CD4-positive, CD25-positive, alpha-beta regulatory T cell (primary cell): Measurements from ENCODE around the gene POLR1A. TPM values are rescaled to one million over a fixed set of nuclear protein-coding genes. Genes with fewer than 3 reads are reported as not detected.
A peak's percentile ranks its signal among the peaks of the same experiment; 100 is the strongest.

Experiments used
- ATAC-seq, 2 donors: fragments of 150-1000 bp; cut with Tn5 transposase; one replicate each; pipeline ENCODE4 v1.10.0; 2021; ENCODE audit warnings: low read depth in 2 of 2, moderate number of reproducible peaks in 2 of 2, moderate library complexity in 1 of 2
- DNase-seq, 3 donors: peaks; one replicate each; pipeline versions ENCODE4 v3.0.0 to v3.0.0-alpha.2; 2012 to 2022; ENCODE audit warnings: mixed read lengths in 1 of 3
- H3K27ac ChIP-seq: one replicate; pipeline ENCODE4 v1.7.0; 2013; ENCODE audit warnings: mild to moderate bottlenecking, low read length; ENCODE audit not compliant: insufficient read depth, poor library complexity, severe bottlenecking
- H3K27me3 ChIP-seq: one replicate; pipeline ENCODE4 v1.7.0; 2013; ENCODE audit warnings: low read length; ENCODE audit not compliant: control insufficient read depth, insufficient read depth
- H3K36me3 ChIP-seq: one replicate; pipeline ENCODE4 v1.7.0; 2013; ENCODE audit warnings: mild to moderate bottlenecking, low read length, moderate library complexity; ENCODE audit not compliant: control insufficient read depth, insufficient read depth
- H3K4me1 ChIP-seq: 2 replicates; pipeline ENCODE4 v1.7.0; 2013; ENCODE audit warnings: mild to moderate bottlenecking, low read length; ENCODE audit not compliant: insufficient read depth, control insufficient read depth, poor library complexity, severe bottlenecking
- H3K4me3 ChIP-seq: one replicate; pipeline ENCODE4 v1.7.0; 2013; ENCODE audit warnings: low read depth, mild to moderate bottlenecking, low read length, moderate library complexity
- H3K9me3 ChIP-seq, 2 experiments: 1 replicate in 1 of 2; 2 replicates in 1 of 2; pipeline ENCODE4 v1.7.0; 2013; ENCODE audit warnings: low read length in 2 of 2, mild to moderate bottlenecking in 1 of 2, moderate library complexity in 1 of 2; ENCODE audit not compliant: control insufficient read depth in 2 of 2
- H3K27ac Mint-ChIP-seq, 3 donors: one replicate each; pipeline ENCODE4 v1.8.0; 2020 to 2022; ENCODE audit warnings: mild to moderate bottlenecking in 3 of 3, mixed read lengths in 3 of 3, moderate library complexity in 2 of 3
- H3K27me3 Mint-ChIP-seq: one replicate; pipeline ENCODE4 v1.8.0; 2022; ENCODE audit warnings: mild to moderate bottlenecking, mixed read lengths
- H3K36me3 Mint-ChIP-seq: one replicate; pipeline ENCODE4 v1.8.0; 2020; ENCODE audit warnings: mixed read lengths
- H3K4me1 Mint-ChIP-seq, 4 donors: one replicate each; pipeline ENCODE4 v1.8.0; 2020 to 2022; ENCODE audit warnings: mixed read lengths in 4 of 4, mild to moderate bottlenecking in 1 of 4
- H3K4me3 Mint-ChIP-seq, 4 donors: one replicate each; pipeline ENCODE4 v1.8.0; 2020 to 2022; ENCODE audit warnings: mild to moderate bottlenecking in 4 of 4, mixed read lengths in 4 of 4, moderate library complexity in 3 of 4
- H3K9me3 Mint-ChIP-seq, 7 donors: one replicate each; pipeline ENCODE4 v1.8.0; 2020 to 2022; ENCODE audit warnings: mixed read lengths in 7 of 7, mild to moderate bottlenecking in 3 of 7, moderate library complexity in 2 of 7
- polyA plus RNA-seq, 4 donors: library from polyadenylated mRNA; unstranded; fragments of 300-500 nt; fragmentation: Illumina TruSeq; gene quantifications; one replicate each; pipeline ENCODE4 v1.2.3, GENCODE V29; 2021
- total RNA-seq: library from RNA; stranded (reverse); gene quantifications from one replicate; pipeline ENCODE4 v1.2.3, GENCODE V29; 2022

POLR1A gene
- total and polyA plus RNA-seq, 5 donors from 2014 or later, result 1.3 to 23.9 (median 2.5) TPM

- no peak for ATAC-seq
- Histone ChIP-seq H3K36me3 (no peaks in the 10 kb centered on the region), H3K4me1 (no peaks in the 10 kb centered on the region), H3K27ac (no peak overlapping the region), H3K4me3 (no peak overlapping the region), H3K9me3 (no peaks in the 10 kb centered on the region), H3K27me3 (no peaks in the 10 kb centered on the region)
- H3K27me3 Mint-ChIP-seq, result peaks cover 15% of the 10 kb centered on the region
- H3K36me3 Mint-ChIP-seq, result no peaks in the 10 kb centered on the region
- no peak overlapping the region for H3K4me3 Mint-ChIP-seq
- no peak overlapping the region for H3K27ac Mint-ChIP-seq
- no peaks in the 10 kb centered on the region for H3K9me3 Mint-ChIP-seq
- no peak for DNase-seq
- no peaks in the 10 kb centered on the region for H3K4me1 Mint-ChIP-seq
Measured at GRCh38 chr2:85983766-85984165, 121.9 kb downstream of the POLR1A start.

GRCh38 chr2:85981579-85982247 lies 124.0 kb downstream of the POLR1A start:
- no peaks in the 10 kb centered on the region for H3K9me3 ChIP-seq
- Mint-ChIP-seq H3K4me1 (no peaks in the 10 kb centered on the region), H3K27ac (peak overlapping the region in 1 of 3 donors; percentile 12), H3K27me3 (peaks cover 21% of the 10 kb centered on the region), H3K36me3 (no peaks in the 10 kb centered on the region), H3K9me3 (no peaks in the 10 kb centered on the region), H3K4me3 (no peak overlapping the region)
- H3K4me1 ChIP-seq, result no peaks in the 10 kb centered on the region
- H3K4me3 ChIP-seq, result no peak overlapping the region
- H3K27me3 ChIP-seq, result no peaks in the 10 kb centered on the region
- no peak for DNase-seq
- no peaks in the 10 kb centered on the region for H3K36me3 ChIP-seq
- ATAC-seq, result no peak
- H3K27ac ChIP-seq, result no peak overlapping the region

- H3K36me3 Mint-ChIP-seq, result no peaks in the 10 kb centered on the region
- no peak overlapping the region for H3K27ac ChIP-seq
- no peak for ATAC-seq
Measured at GRCh38 chr2:85978883-85979780, 126.6 kb downstream of the POLR1A start.

GRCh38 chr2:85976106-85976920 lies 129.4 kb downstream of the POLR1A start:
- Mint-ChIP-seq H3K4me1 (no peaks in the 10 kb centered on the region), H3K27ac (no peak overlapping the region), H3K27me3 (peaks cover 11% of the 10 kb centered on the region), H3K9me3 (peaks cover 0 to 4% (median 0%) of the 10 kb centered on the region in 7 donors), H3K4me3 (no peak overlapping the region), H3K36me3 (no peaks in the 10 kb centered on the region)
- Histone ChIP-seq H3K27me3 (no peaks in the 10 kb centered on the region), H3K27ac (no peak overlapping the region), H3K4me3 (no peak overlapping the region), H3K9me3 (no peaks in the 10 kb centered on the region), H3K4me1 (no peaks in the 10 kb centered on the region), H3K36me3 (no peaks in the 10 kb centered on the region)
- ATAC-seq (no peak), DNase-seq (no peak)

More at GRCh38 chr2:85978883-85979780, 126.6 kb downstream of the POLR1A start:
- DNase-seq, result no peak
- no peaks in the 10 kb centered on the region for H3K9me3 ChIP-seq
- no peaks in the 10 kb centered on the region for H3K36me3 ChIP-seq
- H3K4me1 ChIP-seq, result no peaks in the 10 kb centered on the region
- H3K4me3 ChIP-seq, result no peak overlapping the region
- no peaks in the 10 kb centered on the region for H3K27me3 ChIP-seq
- Mint-ChIP-seq H3K4me1 (no peaks in the 10 kb centered on the region), H3K27ac (peak overlapping the region in 1 of 3 donors; percentile 81), H3K27me3 (peaks cover 21% of the 10 kb centered on the region), H3K9me3 (no peaks in the 10 kb centered on the region), H3K4me3 (no peak overlapping the region)

- H3K27ac Mint-ChIP-seq, result no peak overlapping the region
- H3K4me1 Mint-ChIP-seq, result no peaks in the 10 kb centered on the region
- Histone ChIP-seq H3K4me3 (no peak overlapping the region), H3K27me3 (no peaks in the 10 kb centered on the region), H3K9me3 (no peaks in the 10 kb centered on the region), H3K36me3 (no peaks in the 10 kb centered on the region), H3K4me1 (no peaks in the 10 kb centered on the region), H3K27ac (no peak overlapping the region)
- no peak overlapping the region for H3K4me3 Mint-ChIP-seq
- ATAC-seq, result no peak
- peaks cover 0 to 4% (median under 1%) of the 10 kb centered on the region in 7 donors for H3K9me3 Mint-ChIP-seq
- no peak for DNase-seq
- H3K27me3 Mint-ChIP-seq, result peaks cover 11% of the 10 kb centered on the region
- no peaks in the 10 kb centered on the region for H3K36me3 Mint-ChIP-seq
Measured at GRCh38 chr2:85975581-85975980, 130.1 kb downstream of the POLR1A start.

- no peak overlapping the region for H3K4me3 Mint-ChIP-seq
- Histone ChIP-seq H3K4me1 (no peaks in the 10 kb centered on the region), H3K4me3 (no peak overlapping the region), H3K27me3 (no peaks in the 10 kb centered on the region), H3K9me3 (no peaks in the 10 kb centered on the region), H3K36me3 (no peaks in the 10 kb centered on the region), H3K27ac (no peak overlapping the region)
- no peak for DNase-seq
- H3K36me3 Mint-ChIP-seq, result no peaks in the 10 kb centered on the region
- H3K9me3 Mint-ChIP-seq, result peaks cover 0 to 4% (median 2%) of the 10 kb centered on the region in 7 donors
- H3K4me1 Mint-ChIP-seq, result no peaks in the 10 kb centered on the region
- no peak overlapping the region for H3K27ac Mint-ChIP-seq
- no peak for ATAC-seq
- H3K27me3 Mint-ChIP-seq, result peaks cover 11% of the 10 kb centered on the region
Measured at GRCh38 chr2:85974390-85974789, 131.3 kb downstream of the POLR1A start.

- no peaks in the 10 kb centered on the region for H3K9me3 ChIP-seq
- Mint-ChIP-seq H3K27ac (peak overlapping the region in 1 of 3 donors; percentile 68), H3K27me3 (no peaks in the 10 kb centered on the region), H3K4me1 (no peaks in the 10 kb centered on the region), H3K36me3 (no peaks in the 10 kb centered on the region), H3K9me3 (peaks cover 0 to 4% (median 2%) of the 10 kb centered on the region in 7 donors), H3K4me3 (no peak overlapping the region)
- no peak for DNase-seq
- H3K27me3 ChIP-seq, result no peaks in the 10 kb centered on the region
- no peak for ATAC-seq
- no peaks in the 10 kb centered on the region for H3K36me3 ChIP-seq
- no peaks in the 10 kb centered on the region for H3K4me1 ChIP-seq
- no peak overlapping the region for H3K4me3 ChIP-seq
- H3K27ac ChIP-seq, result no peak overlapping the region
Measured at GRCh38 chr2:85972355-85972754, 133.3 kb downstream of the POLR1A start.
